Left ventricle myocardium inferior (tissue), 1 donor: Measurements from ENCODE around the gene ZNF488. TPM values are rescaled to one million over a fixed set of nuclear protein-coding genes. Genes with fewer than 3 reads are reported as not detected.

Source experiments
- DNase-seq: peaks from one replicate; pipeline ENCODE4 v3.0.0-alpha.2; 2020
- H3K27ac ChIP-seq: fragments of 200-600 bp; replicated peaks from 2 replicates; pipeline ENCODE4 v1.8.0; 2021
- H3K27me3 ChIP-seq: fragments of 200-600 bp; 2 replicates; pipeline ENCODE4 v1.8.0; 2021; ENCODE audit warnings: low read depth
- H3K36me3 ChIP-seq: fragments of 200-600 bp; 2 replicates; pipeline ENCODE4 v1.8.0; 2021
- H3K4me1 ChIP-seq: fragments of 200-600 bp; 2 replicates; pipeline ENCODE4 v1.8.0; 2021
- H3K4me3 ChIP-seq: fragments of 200-600 bp; 2 replicates; pipeline ENCODE4 v1.8.0; 2021; ENCODE audit warnings: mild to moderate bottlenecking, moderate library complexity
- H3K9me3 ChIP-seq: fragments of 200-600 bp; replicated peaks from 2 replicates; pipeline ENCODE4 v1.8.0; 2021
- CTCF ChIP-seq: fragments of 200-600 bp; IDR thresholded peaks from 2 replicates; pipeline ENCODE4 v1.8.0; 2021; ENCODE audit warnings: antibody characterized with exemption, mild to moderate bottlenecking, borderline replicate concordance
- intact Hi-C: fragments of 100-400 bp; cut with micrococcal nuclease; formaldehyde crosslinking; loops from one replicate; pipeline ENCODE4 v1.11.0; 2022
- total RNA-seq: library from RNA; stranded (reverse); fragmentation: NEBNext Ultra II Directional; extraction: Animal tissue kit (Norgen Biotek cat#: 25700); gene quantifications from one replicate; pipeline ENCODE4 v1.2.1, GENCODE V29; 2021
- donor health status: DM: no; HTN: yes; CAD: no; lungs with severe emphysema.

The ZNF488 gene
- total RNA-seq, 1 donor from 2014 or later = 0.05 TPM

- H3K4me1 ChIP-seq = no peaks in the 10 kb centered on the region
- H3K27ac ChIP-seq = no peak overlapping the region
- intact Hi-C loops = no loop called here
- no peak overlapping the region for H3K4me3 ChIP-seq
- no peak for TF ChIP-seq CTCF
- peaks cover 8% of the 10 kb centered on the region for H3K27me3 ChIP-seq
- H3K36me3 ChIP-seq = no peaks in the 10 kb centered on the region
- DNase-seq = no peak
- no peaks in the 10 kb centered on the region for H3K9me3 ChIP-seq
Observed at GRCh38 chr10:47368431-47369180, 15.5 kb downstream of the ZNF488 start.

GRCh38 chr10:47367646-47368045 is 16.4 kb downstream of the ZNF488 start:
- Histone ChIP-seq H3K36me3 (no peaks in the 10 kb centered on the region), H3K27me3 (peaks cover 7% of the 10 kb centered on the region), H3K27ac (no peak overlapping the region), H3K4me3 (no peak overlapping the region), H3K4me1 (no peaks in the 10 kb centered on the region), H3K9me3 (no peaks in the 10 kb centered on the region)
- DNase-seq = no peak
- no peak for TF ChIP-seq CTCF
- intact Hi-C loops = no loop called here

GRCh38 chr10:47366731-47367460 is 17.2 kb downstream of the ZNF488 start:
- intact Hi-C loops = no loop called here
- Histone ChIP-seq H3K9me3 (no peaks in the 10 kb centered on the region), H3K36me3 (no peaks in the 10 kb centered on the region), H3K27ac (no peak overlapping the region), H3K4me1 (no peaks in the 10 kb centered on the region), H3K27me3 (peaks cover 5% of the 10 kb centered on the region), H3K4me3 (no peak overlapping the region)
- no peak for TF ChIP-seq CTCF
- DNase-seq = no peak

GRCh38 chr10:47366181-47366631 is 17.9 kb downstream of the ZNF488 start:
- DNase-seq = no peak
- Histone ChIP-seq H3K9me3 (no peaks in the 10 kb centered on the region), H3K4me3 (no peak overlapping the region), H3K27me3 (no peaks in the 10 kb centered on the region), H3K4me1 (no peaks in the 10 kb centered on the region), H3K36me3 (no peaks in the 10 kb centered on the region), H3K27ac (no peak overlapping the region)
- intact Hi-C loops = no loop called here
- TF ChIP-seq CTCF = no peak

GRCh38 chr10:47365431-47366180 is 18.5 kb downstream of the ZNF488 start:
- Histone ChIP-seq H3K9me3 (no peaks in the 10 kb centered on the region), H3K27ac (no peak overlapping the region), H3K36me3 (no peaks in the 10 kb centered on the region), H3K27me3 (no peaks in the 10 kb centered on the region), H3K4me3 (no peak overlapping the region), H3K4me1 (peaks cover 6% of the 10 kb centered on the region)
- no peak for TF ChIP-seq CTCF
- intact Hi-C loops = no loop called here
- no peak for DNase-seq
